Pulmonary artery endothelial cell (primary cell): Measurements from ENCODE around the gene ST7. TPM values are rescaled to one million over a fixed set of nuclear protein-coding genes. Genes with fewer than 3 reads are reported as not detected.

Experiments
- DNase-seq: peaks from one replicate; pipeline ENCODE4 v3.0.0-alpha.2; 2011; ENCODE audit warnings: low read depth, low spot score
- total RNA-seq: library from RNA; depleted of rRNA; stranded (reverse); fragments of >200 nt; gene quantifications from 2 replicates; pipeline ENCODE4 v1.2.3, GENCODE V29; 2014

The ST7 gene
- total RNA-seq, 1 donor from 2014 or later, result 22.4 TPM

GRCh38 chr7:117153016-117153545 lies 199.8 kb downstream of the ST7 start:
- no peak for DNase-seq

GRCh38 chr7:117154721-117155120 lies 201.4 kb downstream of the ST7 start:
- DNase-seq, result no peak

GRCh38 chr7:117155694-117156093 lies 202.4 kb downstream of the ST7 start:
- DNase-seq, result no peak

GRCh38 chr7:117157241-117158209 lies 204.2 kb downstream of the ST7 start:
- peak; percentile 58 for DNase-seq

GRCh38 chr7:117158941-117159697 lies 205.8 kb downstream of the ST7 start:
- DNase-seq, result no peak

GRCh38 chr7:117163101-117163500 lies 209.8 kb downstream of the ST7 start:
- no peak for DNase-seq

- no peak for DNase-seq
Observed at GRCh38 chr7:117164620-117165019, 211.3 kb downstream of the ST7 start.

GRCh38 chr7:117165656-117166055 lies 212.4 kb downstream of the ST7 start:
- DNase-seq, result no peak

GRCh38 chr7:117169907-117170306 lies 216.6 kb downstream of the ST7 start:
- peak; percentile 59 for DNase-seq

- no peak for DNase-seq
Observed at GRCh38 chr7:117171106-117171505, 217.8 kb downstream of the ST7 start.

- DNase-seq, result no peak
Observed at GRCh38 chr7:117172283-117172682, 219.0 kb downstream of the ST7 start.

- DNase-seq, result no peak
Observed at GRCh38 chr7:117173035-117173770, 219.9 kb downstream of the ST7 start.

GRCh38 chr7:117176206-117176605 lies 222.9 kb downstream of the ST7 start:
- no peak for DNase-seq

GRCh38 chr7:117178600-117178999 lies 225.3 kb downstream of the ST7 start:
- DNase-seq, result no peak

- no peak for DNase-seq
Observed at GRCh38 chr7:117179701-117180100, 226.4 kb downstream of the ST7 start.

- no peak for DNase-seq
Observed at GRCh38 chr7:117183729-117184128, 230.4 kb downstream of the ST7 start.

- DNase-seq, result peak; percentile 2
Observed at GRCh38 chr7:117184367-117184766, 231.1 kb downstream of the ST7 start.

- no peak for DNase-seq
Observed at GRCh38 chr7:117185124-117185523, 231.8 kb downstream of the ST7 start.

- DNase-seq, result no peak
Observed at GRCh38 chr7:117186218-117187010, 233.1 kb downstream of the ST7 start.

GRCh38 chr7:117188376-117188775 lies 235.1 kb downstream of the ST7 start:
- DNase-seq, result no peak
